ENCODE data around the gene CCDC102A.

The CCDC102A gene

DNA sequence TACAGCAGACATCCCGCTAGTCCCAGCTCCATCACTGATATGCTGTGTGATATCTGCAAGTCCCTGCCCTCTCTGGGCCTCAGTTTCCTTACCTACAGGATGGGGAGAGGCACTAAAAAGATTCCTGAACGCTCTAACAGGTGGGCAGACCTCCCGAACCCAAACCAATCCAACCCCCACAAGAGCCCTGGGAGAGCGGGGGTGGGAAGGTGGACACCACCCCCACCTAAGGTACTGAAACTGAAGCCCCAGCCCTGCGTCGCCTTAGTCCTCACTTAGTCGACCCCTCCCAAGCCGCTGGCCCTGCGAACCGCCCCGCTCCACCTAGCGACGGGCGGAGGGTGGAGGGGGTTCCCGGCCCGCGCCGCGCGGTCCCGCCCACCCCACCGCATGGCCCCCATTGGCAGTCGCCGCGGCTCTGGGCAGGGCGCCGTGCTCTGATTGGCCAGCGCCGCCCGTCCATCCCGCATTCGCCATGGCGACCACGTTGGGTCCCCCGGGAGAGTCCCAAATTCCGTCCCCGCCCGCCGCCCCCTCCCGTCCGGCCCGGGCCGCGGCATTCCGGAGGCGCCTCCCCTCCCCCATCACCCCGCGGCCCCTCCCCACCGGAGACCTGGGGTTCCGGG is 578 bp downstream of the CCDC102A start:
- peak; percentile 34 for DNase-seq

DNA sequence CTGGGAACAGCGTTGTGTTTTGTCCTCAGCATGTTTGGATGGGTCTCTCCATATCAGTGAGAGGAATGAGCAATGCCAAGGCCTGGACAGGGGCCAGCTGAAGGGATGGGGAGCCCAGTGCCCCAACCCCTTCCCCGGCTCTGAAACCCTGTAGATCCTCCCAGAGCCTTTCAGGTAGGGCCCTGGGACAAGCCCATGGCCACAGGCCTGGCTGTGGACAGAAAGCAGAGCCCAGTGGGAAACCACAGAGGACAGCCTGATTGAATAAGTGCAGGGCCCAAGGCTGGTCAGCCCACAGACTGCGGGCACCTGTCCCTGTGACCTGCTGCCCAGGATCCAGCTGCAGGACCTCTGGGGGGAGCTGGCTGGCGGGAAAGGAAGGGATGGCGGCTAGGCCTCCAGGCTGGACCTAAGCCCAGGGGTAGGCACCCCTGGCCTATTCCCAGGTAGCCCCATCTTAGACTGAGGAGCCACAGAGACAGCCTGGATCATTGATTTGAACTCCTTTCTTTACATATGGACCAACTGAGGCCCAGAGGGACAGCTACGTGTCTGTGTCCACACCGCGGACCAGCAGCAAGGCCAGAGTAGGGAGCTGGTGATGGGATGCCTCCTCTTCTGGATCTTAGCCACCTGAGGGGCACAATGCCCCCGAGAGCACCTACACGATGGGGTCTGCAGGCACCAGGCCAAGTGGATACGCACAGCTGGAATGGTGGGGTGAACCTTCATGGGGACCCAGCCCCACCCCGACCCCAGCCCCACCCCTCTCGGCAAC is 1.3 kb downstream of the CCDC102A start:
- DNase-seq = no peak

DNA sequence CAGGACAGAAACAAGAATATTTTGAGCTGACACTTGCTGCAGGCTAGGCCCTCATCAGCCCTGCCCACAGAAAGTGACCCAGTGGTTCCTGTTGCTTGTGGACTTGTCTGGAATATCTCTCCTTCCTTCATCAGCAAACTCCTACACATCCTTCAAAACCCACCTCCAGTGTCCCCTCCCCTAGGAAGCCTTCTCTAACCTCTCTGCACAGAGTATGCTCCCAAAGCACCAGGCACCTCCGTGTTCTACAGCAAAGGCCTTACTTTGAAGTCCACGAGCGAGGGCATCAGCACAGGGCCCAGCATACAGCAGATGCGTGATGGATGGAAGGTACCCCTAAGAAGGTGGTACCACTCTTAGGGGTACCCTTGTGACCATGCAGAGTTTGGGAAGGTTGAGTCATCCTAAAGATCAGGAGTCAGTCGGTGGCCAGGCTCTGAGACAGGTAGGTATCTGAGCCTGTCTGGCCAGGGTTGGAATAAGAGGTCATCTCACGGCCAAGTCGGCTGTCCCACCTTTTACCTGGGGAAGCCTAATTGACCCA is 2.0 kb downstream of the CCDC102A start:
- DNase-seq = no peak

DNA sequence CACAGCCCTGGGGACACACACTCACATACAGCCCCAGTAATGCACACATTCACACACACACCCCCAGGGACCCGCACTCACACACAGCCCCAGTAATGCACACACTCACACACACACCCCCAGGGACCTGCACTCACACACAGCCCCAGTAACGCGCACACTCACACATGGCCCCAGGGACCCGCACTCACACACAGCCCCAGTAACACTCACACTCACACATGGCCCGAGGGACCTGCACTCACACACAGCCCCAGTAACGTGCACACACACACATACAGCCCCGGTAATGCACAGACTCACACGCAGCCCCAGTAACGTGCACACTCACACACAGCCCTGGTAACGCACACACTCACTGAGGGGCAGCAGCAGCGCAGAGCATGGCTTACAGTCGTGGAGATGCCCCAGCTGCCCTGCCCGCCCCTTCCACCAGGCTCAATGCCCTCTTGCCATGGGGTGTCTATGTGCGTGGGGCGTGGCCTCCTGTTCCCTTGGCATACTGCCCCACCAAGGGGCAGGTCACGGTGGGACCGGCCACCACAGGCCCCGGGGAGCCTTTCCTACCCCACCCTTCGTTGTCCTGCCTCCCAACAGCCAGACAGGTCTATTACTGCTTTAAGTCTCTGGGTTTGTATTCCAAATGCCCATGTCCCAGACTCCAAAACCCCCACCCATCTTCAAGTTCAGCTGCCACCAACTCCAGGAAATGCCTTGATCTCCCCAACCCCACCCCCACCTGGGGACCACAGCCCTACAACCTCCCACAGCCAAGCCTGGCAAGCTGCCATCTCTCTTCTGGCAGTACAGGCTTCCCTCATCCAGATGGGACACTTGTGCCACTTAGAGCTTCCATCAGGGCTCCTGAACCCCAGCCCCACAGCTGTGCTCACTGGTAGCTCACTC is 2.7 kb downstream of the CCDC102A start:
- no peak for DNase-seq

DNA sequence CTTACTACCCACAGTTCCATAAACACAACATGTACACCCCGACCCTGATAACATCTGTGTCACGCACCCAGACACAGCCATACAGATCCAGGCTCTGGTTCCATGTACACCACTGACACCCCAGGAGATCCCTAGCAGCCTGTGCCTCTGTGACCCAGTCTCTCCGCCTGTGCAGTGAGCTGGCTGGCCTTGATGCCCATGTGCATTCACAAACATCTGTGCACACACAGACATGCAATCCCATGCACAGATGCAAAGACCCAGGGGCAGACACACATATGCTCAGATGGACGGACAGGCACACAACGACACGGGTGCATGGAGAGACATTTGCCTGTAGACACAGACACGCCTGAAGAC is 4.1 kb downstream of the CCDC102A start:
- DNase-seq = no peak

DNA sequence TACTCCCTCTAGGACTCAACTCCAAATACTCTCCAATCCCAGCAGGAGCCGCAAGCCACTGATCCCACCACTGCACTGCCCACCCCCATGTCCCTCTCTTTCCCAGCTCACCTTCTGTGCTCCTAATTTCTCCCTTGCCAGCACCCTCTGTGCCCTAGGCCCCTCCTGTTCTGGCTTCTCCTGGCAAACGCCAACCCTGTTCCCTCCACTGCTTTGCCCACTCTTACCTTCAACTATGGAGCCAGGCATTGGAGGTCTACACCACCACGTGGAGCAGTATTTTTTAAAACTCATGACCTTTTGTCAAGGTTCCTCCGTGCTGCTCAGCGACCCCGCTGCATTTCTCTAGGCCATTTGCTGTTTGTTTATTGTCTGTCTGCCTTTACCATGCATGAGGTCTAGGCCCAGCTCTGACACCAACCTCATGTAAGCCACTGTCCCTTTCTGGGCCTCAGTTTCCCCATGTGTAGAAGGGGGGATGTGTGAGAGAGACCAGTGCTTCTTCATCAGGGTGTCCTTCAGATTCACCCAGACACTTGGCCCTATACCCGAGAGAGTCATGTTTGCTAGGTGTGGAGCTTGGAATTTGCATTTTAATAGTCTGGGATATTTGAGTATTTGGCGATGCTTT is 4.6 kb downstream of the CCDC102A start:
- no peak for DNase-seq

DNA sequence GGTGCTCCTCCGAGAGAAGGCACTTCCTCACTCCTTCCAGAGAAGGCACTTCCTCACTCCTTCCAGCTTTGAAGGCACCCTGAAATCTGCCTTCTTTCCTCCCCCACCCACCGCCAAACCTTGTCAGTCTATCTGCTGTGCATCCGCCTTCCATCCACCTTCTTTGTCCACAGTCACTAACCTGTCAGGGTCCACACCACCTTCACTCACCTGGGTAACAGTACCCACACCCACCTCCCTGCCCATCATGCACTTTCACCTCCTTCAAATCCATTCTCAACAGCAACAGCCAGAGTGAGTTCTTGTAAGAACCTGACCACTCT is 5.2 kb downstream of the CCDC102A start:
- DNase-seq = no peak

DNA sequence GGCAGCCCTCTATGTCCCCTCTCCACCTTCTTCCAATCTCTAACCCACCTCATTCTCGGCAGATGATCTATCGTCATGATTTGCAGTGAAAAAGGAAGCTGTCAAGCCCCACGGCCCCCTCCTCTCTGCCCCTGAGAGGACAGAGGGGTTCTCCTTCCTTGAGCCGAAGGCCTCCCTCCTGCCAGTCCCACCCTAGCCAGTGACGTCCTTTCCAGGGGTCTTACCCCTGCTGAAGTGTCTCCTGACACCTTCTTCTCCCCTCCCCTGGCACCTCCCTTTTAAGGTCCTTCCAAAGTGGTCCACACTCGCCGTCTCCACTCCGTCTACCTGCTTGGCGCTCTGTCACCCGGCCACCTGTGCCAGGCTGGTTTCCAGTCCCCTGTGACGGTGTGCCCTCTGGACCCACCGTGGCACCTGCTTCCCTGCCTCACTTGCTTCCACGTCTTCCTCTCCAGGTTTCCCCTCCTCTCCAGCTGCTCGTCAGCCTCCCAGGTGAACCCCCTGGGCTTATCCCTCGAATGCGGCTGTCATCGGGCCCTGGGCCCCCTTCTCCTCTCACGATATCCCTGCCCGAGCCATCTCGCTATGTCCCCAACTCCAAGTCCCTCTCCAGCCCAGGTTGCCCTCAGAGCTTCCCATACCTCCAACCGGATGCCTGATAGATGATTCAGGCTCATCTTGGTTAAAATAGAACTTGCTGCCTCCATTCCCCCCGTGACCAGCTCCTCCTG is 5.7 kb downstream of the CCDC102A start:
- DNase-seq = no peak

DNA sequence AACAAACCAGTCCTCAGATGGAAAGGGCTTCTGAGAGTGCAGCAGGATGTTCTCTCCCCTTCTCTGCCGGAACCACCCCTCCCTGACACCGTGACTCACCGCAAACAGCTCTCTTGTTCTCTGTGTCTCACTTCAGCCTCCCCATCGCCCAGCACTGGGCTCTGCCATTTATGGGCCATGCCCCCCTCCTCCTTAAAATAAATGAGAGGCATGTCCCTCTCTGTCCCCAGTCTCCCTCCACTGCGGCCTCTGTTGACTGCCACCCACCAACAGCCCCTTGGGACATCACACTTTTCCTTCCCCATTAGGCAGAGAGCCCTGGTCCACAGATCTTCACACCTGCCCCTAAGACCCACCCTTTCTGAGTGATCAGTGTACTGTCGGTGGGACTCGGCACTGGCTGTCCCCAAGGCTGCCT is 6.3 kb downstream of the CCDC102A start:
- DNase-seq = no peak

DNA sequence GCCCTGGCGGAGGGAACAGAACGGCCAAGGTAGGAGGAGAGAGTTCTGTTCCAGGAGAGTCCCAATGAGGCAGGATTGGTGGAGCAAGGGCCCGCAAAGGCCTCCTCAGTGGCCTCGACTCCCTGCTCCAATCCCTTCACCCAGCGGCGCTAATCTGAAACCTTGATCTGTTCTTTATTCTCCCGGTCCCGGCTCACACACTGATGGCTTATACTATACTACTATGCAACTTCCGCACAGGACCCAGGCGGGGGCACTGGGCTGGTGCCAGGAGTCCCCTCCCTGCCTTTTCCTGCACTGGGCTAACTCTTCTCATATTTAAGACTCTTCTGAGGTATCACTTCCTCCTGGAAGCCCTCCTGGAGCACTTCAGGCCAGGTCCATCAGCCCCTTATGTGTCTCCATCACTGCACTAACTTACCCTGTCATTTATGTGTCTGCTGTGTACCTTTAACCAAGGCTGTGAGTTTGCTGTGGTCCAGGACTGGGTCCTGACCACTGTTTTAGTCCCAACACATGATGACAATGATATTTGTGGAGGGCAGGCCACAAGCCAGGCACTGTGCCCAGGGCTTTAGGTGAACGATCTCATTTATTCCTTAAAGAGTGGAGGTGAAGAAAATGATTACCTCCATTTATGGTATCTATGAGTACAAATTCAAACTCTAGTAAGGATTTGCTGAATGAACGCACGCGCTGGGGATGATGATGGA is 6.8 kb downstream of the CCDC102A start:
- DNase-seq = no peak

DNA sequence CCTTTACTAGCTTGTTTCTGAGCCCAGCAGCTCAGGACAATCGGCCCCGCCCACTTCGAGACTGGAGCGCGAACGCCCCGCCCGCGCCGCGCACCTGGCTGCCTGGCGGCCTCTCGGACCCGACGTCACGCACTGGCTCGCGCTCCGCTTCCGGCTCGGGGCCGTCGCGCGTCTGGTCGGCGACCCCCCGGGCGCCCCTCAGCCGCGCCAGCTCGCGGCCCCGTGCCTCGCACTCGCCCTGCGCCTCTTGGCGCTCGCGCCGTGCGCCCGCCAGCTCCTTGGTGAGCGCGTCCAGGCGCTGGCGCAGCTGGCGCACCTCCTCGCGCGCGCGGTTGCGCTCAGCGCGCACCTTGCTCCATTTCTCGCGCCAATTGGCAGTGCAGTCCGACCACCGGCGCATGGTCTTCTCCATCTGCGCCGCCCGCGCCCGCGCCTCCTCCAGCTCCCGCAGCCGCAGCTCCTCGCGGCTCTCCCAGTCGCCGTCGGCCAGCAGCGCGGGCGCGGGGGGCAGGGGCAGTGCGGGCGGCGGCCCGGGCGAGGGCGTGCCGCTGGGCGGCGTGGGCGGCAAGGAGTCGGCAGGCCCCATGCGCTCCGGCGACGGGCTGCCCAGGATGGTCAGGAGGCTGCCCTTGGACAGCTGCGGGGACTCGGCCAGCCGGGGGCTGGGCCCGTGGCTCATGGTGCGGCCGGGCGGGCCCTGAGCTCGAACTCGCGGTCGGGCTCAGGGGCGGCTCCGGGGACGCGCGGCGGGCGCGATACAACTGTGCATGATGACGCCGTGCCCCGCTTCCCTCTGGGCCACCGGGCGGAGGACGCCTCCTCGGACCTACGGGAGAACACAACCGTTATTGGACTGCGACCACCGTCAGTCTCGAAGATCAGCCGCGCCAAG is 7.6 kb downstream of the CCDC102A start:
- DNase-seq = no peak

DNA sequence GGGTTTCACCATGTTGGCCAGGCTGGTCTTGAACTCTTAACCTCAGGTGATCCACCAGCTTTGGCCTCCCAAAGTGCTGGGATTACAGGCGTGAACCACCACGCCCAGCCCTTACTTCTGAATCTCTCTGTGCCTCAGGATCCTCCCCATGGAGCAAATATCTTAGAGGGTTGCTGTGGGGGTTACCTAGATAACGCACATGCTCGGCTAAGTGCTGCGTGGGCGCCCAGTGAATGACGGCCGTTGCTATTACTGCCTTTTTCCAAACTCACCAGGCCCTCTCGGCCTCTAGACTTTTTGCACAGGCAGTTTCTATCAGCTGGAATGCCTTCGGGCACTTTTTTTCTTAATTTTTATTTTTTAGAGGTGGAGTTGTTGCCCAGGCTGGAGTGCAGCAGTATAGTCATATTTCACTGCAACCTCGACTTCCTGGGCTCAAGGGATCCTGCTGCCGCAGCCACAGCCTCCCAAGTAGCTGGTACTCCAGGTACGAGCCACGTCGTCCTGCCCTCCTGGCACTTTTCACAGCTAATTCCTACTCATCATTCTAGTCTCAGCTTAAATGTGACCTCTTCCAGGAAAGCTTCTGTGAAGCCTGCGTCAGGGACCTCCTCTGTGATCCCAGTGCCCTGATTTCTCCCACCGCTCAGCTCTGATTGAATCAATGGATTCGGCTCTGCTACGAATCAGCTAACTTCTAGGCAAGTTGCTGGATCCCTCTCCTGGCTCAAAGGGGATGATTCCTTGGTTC is 8.6 kb downstream of the CCDC102A start:
- no peak for DNase-seq

DNA sequence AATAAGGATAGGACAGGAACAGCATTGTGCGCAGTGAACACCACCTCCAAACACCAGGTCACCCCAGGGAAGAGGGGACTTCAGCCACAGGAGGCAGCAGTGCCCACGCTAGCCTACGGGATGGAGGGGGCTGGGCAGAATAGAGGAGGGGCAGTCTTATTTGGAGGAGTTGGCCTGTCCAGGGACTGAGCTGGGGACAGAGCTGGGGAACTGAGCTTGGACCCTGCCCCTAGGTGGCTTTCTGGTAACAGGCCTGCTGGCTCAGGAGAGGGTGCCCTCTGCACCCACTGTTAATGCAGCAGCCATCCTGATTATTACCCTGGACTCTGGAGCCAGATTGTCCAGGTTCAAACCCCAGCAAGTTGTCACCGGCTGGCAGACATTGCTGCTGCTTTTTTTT is 9.3 kb downstream of the CCDC102A start:
- no peak for DNase-seq

DNA sequence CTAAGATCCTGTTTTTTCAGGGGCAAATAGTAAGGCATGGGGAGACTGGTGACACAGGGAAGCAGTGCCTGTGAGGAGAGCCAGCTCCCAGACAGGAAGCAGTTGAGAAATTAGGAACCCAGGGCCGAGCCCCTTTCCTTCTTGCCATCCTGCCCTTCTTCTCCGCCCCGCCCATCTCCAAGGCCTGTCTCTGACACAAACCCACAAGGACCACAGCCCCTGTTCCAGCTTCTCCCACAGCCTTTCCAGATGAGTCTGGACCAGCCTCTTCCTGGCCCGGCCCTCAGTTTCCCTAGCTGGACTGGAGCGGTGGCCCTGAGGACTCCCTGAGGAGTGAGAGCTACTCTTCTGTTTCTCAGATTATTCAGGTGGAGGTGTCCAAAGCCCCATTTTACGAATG is 9.9 kb downstream of the CCDC102A start:
- DNase-seq = no peak

DNA sequence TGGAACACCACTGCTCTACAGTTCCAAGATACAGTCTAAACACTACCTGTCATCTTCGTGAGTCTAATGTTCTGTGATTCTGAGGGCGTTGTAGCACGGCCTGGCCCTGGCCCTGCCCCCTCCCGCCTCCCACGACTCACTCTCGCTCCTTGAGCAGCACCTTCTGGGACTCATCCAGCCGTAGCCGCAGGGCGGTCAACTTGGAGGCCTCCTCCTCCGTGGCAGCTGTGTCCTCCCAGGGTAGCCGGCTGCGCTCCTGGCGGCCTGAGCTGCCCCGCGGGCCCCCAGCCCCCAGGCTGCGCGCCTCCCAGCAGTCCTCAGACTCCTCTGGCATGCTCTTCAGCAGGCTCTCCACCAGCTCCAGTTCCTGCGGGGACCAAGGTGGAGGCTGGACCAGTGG is 10.6 kb downstream of the CCDC102A start:
- DNase-seq = no peak

DNA sequence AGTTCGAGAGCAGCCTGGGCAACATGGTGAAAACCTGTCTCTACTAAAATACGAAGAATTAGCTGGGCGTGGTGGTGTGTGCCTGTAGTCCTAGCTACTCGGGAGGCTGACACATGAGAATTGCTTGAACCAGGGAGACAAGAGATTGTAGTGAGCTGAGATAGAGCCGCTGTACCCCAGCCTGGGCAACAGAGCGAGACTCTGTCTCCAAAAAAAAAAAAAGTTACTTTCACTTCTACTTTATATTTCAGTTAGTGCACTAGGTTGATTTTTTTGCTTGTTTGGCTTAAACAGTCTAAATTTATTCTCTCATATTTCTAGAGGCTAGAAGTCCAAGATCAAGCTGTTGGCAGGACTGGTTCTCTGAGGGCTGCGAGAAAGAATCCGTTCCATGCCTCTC is 13.4 kb downstream of the CCDC102A start:
- DNase-seq = no peak

DNA sequence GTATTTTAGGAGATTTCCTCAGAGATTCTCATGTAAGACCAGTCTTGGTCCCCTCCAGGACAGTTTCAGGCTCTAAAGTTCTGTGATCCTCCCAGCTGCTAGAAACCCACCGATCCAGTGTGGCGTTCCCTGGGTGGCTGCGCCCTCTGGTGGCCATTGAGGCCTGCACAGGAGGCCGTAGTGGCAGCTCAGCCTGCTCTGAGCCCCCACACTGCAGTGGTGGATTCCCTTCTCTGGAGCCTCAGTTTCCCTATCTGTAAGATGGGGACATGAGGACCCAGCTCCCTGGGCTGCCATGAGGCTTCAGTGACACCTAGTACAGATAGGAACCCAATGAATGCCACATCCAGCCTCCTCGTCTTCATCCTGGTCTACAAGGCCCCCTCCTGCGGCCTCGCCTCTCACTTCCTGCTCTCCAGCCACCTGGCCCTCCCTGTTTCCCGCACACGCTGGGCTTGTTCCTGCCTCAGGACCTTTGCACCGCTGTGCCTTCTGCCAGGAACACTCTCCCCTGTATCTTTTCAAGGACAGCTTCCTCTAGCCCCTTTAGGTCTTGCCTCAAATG is 16.5 kb downstream of the CCDC102A start:
- no peak for DNase-seq

DNA sequence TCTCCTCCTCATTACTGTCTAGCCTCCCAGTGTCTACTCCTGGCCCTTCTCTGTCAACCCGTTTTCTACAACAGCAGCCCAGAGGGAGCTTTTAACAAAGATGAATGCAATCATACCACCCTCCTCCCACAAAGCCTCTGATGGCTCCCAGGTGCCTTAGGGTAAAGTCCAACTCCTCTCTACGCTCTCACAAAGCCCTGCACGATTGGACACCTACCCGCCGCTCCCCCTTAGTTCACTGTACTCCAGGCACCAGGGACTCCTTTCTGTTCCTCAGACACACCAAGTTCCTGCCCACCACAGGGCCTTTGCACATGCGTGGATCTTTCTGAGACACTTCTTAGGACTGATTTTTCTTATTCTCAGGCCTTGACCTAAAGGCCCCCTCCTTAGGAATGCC is 17.4 kb downstream of the CCDC102A start:
- DNase-seq = no peak

DNA sequence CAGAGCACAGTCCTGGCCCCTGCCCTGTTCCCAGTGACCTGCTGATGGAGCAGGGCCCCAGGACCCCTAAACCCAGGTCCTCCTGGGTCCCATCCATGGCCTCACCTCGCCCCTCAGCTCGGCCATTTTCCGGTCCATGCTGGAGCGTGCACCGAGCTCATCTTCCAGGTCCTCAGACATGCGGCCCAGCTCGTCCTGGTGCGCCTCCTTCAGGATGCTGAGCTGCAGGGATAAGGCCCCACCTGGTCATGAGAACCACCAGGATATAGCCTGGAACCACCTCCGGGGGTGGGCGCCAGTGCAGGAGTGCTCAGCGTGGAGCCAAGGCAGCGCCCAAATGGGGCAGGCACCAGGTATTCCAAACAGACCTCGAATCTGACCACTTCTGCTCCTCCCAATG is 17.9 kb downstream of the CCDC102A start:
- DNase-seq = no peak
